SH-SY5Y (cell line): ENCODE data around the gene AGAP1.

Experiments used
- GATA2 ChIP-seq: IDR thresholded peaks from 2 replicates; pipeline ENCODE4 v1.6.1; 2011; ENCODE audit warnings: mild to moderate bottlenecking, low read depth, low read length
- GATA3 ChIP-seq: IDR thresholded peaks from 2 replicates; pipeline ENCODE4 v1.6.1; 2011; ENCODE audit warnings: low read depth, mild to moderate bottlenecking, low read length, moderate library complexity

The AGAP1 gene

GRCh38 chr2:235510318-235510717 is 16.5 kb downstream of the AGAP1 start:
- TF ChIP-seq GATA2: no peak
- TF ChIP-seq GATA3: no peak

- TF ChIP-seq GATA2: no peak
- no peak for TF ChIP-seq GATA3
Measured at GRCh38 chr2:235511187-235511661, 17.4 kb downstream of the AGAP1 start.

GRCh38 chr2:235511751-235512698 is 18.2 kb downstream of the AGAP1 start:
- TF ChIP-seq GATA3 (no peak), GATA2 (no peak)

- TF ChIP-seq GATA3 (no peak), GATA2 (no peak)
Measured at GRCh38 chr2:235512699-235513053, 18.8 kb downstream of the AGAP1 start.

GRCh38 chr2:235513984-235514626 is 20.3 kb downstream of the AGAP1 start:
- TF ChIP-seq GATA2 (no peak), GATA3 (no peak)

GRCh38 chr2:235514627-235515363 is 21.0 kb downstream of the AGAP1 start:
- TF ChIP-seq GATA2 (no peak), GATA3 (no peak)

GRCh38 chr2:235515364-235515742 is 21.5 kb downstream of the AGAP1 start:
- no peak for TF ChIP-seq GATA3
- no peak for TF ChIP-seq GATA2

GRCh38 chr2:235515821-235516220 is 22.0 kb downstream of the AGAP1 start:
- TF ChIP-seq GATA2: no peak
- TF ChIP-seq GATA3: no peak

GRCh38 chr2:235516257-235516656 is 22.4 kb downstream of the AGAP1 start:
- no peak for TF ChIP-seq GATA2
- no peak for TF ChIP-seq GATA3

- no peak for TF ChIP-seq GATA3
- no peak for TF ChIP-seq GATA2
Measured at GRCh38 chr2:235518322-235519090, 24.7 kb downstream of the AGAP1 start.

GRCh38 chr2:235520787-235521186 is 26.9 kb downstream of the AGAP1 start:
- TF ChIP-seq GATA3 (no peak), GATA2 (no peak)

- no peak for TF ChIP-seq GATA2
- no peak for TF ChIP-seq GATA3
Measured at GRCh38 chr2:235521844-235522243, 28.0 kb downstream of the AGAP1 start.

GRCh38 chr2:235523021-235523420 is 29.2 kb downstream of the AGAP1 start:
- TF ChIP-seq GATA3 (no peak), GATA2 (no peak)

- TF ChIP-seq GATA2: no peak
- TF ChIP-seq GATA3: no peak
Measured at GRCh38 chr2:235523486-235524150, 29.8 kb downstream of the AGAP1 start.
